ENCODE data around the gene TCEANC2. TPM values are rescaled to one million over a fixed set of nuclear protein-coding genes. Genes with fewer than 3 reads are reported as not detected.

Gene TCEANC2
- total RNA-seq, 4 donors from 2014 or later: 3.0 to 9.0 (median 5.5) TPM

DNA sequence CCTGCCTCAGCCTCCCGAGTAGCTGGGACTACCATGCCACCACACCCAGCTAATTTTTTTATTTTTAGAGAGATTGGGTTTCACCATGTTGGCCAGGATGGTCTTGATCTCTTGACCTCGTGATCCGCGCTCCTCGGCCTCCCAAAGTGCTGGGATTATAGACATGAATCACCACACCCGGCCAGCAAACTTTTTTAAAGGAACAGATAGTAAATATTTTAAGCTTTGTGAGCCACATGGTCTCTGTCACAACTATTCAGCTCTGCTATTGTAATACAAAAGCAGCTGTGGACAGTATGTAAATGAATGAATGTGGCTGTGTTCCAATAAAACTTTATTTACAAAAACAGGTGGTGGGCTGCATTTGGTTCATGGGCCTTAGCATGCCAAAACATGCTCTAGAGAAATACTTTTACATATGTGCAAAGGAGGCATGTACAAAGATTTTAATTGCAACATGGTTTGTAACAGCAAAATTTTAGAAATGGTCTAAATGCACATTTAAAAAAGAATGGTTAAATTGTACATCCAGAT, 52.4 kb downstream of the TCEANC2 start:
- Histone ChIP-seq H3K36me3 (peaks cover 0 to 16% (median 0%) of the 10 kb centered on the region in 3 donors), H3K4me3 (no peak overlapping the region), H3K4me1 (no peaks in the 10 kb centered on the region), H3K27ac (no peak overlapping the region), H3K9me3 (no peaks in the 10 kb centered on the region), H3K27me3 (no peaks in the 10 kb centered on the region)
- TF ChIP-seq EP300 (IDR thresholded peaks at IDR 0.05) (no peak), POLR2A (IDR thresholded peaks at IDR 0.05) (no peak)
- TF ChIP-seq, protein P1, sequence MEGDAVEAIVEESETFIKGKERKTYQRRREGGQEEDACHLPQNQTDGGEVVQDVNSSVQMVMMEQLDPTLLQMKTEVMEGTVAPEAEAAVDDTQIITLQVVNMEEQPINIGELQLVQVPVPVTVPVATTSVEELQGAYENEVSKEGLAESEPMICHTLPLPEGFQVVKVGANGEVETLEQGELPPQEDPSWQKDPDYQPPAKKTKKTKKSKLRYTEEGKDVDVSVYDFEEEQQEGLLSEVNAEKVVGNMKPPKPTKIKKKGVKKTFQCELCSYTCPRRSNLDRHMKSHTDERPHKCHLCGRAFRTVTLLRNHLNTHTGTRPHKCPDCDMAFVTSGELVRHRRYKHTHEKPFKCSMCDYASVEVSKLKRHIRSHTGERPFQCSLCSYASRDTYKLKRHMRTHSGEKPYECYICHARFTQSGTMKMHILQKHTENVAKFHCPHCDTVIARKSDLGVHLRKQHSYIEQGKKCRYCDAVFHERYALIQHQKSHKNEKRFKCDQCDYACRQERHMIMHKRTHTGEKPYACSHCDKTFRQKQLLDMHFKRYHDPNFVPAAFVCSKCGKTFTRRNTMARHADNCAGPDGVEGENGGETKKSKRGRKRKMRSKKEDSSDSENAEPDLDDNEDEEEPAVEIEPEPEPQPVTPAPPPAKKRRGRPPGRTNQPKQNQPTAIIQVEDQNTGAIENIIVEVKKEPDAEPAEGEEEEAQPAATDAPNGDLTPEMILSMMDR (IDR thresholded peaks at IDR 0.05): no peak
- DNase-seq (ENCODE audit: low spot score in 2 of 2): no peak
- 72 to 74% methylated on average over 6 of the region's 6 CpGs for whole genome bisulfite sequencing, 2 donors

DNA sequence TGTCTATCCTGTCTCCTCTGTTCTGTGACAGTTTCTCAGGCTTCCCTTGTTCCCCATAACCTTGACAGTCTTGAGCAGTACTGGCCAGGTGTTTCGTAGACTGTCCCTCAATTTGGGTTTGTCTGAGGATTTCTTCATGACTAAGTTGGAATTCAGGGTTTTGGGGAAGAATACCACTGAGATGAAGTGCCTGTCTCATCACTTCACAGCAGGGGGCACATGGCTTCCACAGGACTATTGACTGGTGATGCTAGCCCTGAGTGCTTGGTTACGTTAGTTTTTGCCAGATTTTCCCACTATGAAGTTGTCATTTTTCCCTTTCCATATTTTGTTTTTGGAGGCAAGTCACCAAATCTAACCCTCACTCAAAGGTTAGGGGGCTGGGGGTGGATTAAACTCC, 53.7 kb downstream of the TCEANC2 start:
- Histone ChIP-seq H3K4me1 (no peaks in the 10 kb centered on the region), H3K27ac (no peak overlapping the region)
- DNase-seq (ENCODE audit: low spot score in 2 of 2): no peak

DNA sequence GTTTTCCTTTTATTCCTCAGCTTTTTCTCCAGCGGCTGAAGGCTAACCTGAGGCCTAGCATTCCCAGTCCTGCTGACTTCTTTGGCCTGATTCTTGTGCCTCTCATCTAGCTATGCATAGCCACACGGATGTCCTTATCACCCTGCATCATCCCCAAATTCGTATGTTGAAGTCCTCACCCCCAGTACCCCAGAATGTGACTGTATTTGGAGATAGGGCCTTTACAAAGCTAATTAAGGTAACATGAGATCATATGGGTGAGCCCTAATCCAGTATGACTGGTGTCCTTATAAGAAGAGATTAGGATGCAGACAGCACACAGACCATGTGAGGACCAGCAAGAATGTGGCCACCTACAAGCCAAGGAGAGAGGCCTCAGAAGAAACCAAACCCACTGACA, 54.7 kb downstream of the TCEANC2 start:
- Histone ChIP-seq H3K4me1 (no peaks in the 10 kb centered on the region), H3K36me3 (no peaks in the 10 kb centered on the region), H3K27me3 (no peaks in the 10 kb centered on the region), H3K9me3 (no peaks in the 10 kb centered on the region), H3K27ac (no peak overlapping the region), H3K4me3 (no peak overlapping the region)
- no peak for DNase-seq (ENCODE audit: low spot score in 2 of 2)
- 81 to 87% methylated on average over 3 of the region's 3 CpGs for WGBS, 2 donors
- TF ChIP-seq EP300 (IDR thresholded peaks at IDR 0.05) (no peak), POLR2A (IDR thresholded peaks at IDR 0.05) (no peak)
- TF ChIP-seq, protein P1 (IDR thresholded peaks at IDR 0.05): no peak

More for the DNA sequence above, 53.7 kb downstream of the TCEANC2 start:
- TF ChIP-seq, protein P1 (IDR thresholded peaks at IDR 0.05): peak in 2 of 5 experiments; percentile 12
- no peak for TF ChIP-seq EP300 (IDR thresholded peaks at IDR 0.05)
- TF ChIP-seq POLR2A (IDR thresholded peaks at IDR 0.05): no peak
- Histone ChIP-seq H3K27me3 (no peaks in the 10 kb centered on the region), H3K36me3 (peaks cover 0 to 8% (median 0%) of the 10 kb centered on the region in 3 donors), H3K9me3 (no peaks in the 10 kb centered on the region), H3K4me3 (no peak overlapping the region)
- 56% methylated on average over 2 of the region's 2 CpGs for WGBS, 2 donors

DNA sequence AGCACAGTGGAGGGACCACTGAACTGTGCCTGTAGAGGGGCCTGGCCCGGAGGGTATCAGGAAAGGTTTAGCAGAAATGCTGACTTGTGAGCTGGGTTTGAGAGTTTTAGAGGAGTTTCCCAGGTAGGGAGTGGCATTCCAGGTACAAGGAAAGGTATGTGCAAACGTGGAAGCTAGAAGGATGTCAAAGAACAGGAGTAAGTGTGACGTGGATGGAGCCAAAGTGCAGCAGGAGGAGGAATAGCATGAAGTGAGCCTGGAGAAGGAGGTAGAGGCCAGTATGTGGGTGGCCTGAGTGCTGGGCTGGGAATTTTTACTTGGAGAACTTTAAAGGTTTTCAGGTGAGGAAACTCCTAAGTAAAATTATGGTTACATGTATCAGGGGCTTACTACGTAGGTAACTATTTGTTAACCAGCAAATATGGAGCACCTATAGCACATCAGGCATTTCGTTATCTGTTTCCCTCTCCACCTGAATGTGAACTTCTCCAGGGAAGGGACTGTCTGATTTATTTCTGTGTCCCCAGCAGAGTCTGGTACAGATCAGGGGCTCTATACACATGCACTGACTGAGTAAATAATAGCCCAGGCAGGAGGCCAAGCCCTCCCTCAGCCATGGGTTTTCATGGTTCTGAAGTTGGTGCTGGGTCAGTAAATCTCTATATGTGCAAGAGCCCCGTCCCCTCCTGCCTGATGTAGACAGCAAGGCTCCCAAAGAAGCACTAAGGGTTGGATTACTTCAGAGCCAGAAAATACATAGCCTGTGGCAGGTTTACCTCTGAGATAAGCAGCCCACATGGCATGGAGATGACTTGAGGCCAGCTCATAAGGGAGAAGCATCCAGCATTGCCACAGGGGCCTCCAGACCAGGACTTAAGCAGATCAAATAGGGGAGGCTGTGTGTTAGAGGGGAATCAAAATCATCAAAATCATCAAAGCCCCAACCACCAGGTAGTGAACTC, 56.0 kb downstream of the TCEANC2 start:
- Histone ChIP-seq H3K4me1 (no peaks in the 10 kb centered on the region), H3K4me3 (no peak overlapping the region), H3K27me3 (no peaks in the 10 kb centered on the region), H3K36me3 (no peaks in the 10 kb centered on the region), H3K9me3 (no peaks in the 10 kb centered on the region), H3K27ac (no peak overlapping the region)
- no peak for DNase-seq (ENCODE audit: low spot score in 2 of 2)
- TF ChIP-seq EP300 (IDR thresholded peaks at IDR 0.05): no peak
- TF ChIP-seq POLR2A (IDR thresholded peaks at IDR 0.05): no peak
- TF ChIP-seq, protein P1 (IDR thresholded peaks at IDR 0.05): no peak
- 86 to 88% methylated on average over 6 of the region's 6 CpGs for WGBS, 2 donors

DNA sequence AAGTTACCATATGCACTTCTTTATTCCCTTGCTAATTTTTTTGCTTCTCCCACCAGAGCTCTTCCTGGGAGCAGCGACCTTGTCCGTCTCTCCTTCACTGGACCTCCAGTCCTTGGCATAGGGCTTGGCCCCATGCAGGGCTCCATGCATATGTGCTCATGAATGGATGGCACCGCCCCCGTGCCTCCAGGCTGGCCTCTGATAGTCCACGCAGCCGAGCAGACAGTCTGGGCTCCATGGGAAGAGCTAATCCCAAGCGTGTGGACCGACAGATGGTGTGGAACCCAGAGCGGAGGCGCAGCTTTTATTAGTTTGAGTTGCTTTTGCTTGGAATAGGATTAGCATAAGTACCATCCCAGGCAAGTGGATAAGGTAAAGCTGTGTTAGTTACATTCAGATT, 57.6 kb downstream of the TCEANC2 start:
- H3K4me1 ChIP-seq: no peaks in the 10 kb centered on the region
- H3K27ac ChIP-seq: no peak overlapping the region
- no peak for TF ChIP-seq EP300 (IDR thresholded peaks at IDR 0.05)
- no peak for TF ChIP-seq POLR2A (IDR thresholded peaks at IDR 0.05)
- TF ChIP-seq, protein P1 (IDR thresholded peaks at IDR 0.05): no peak
- no peaks in the 10 kb centered on the region for H3K36me3 ChIP-seq
- no peaks in the 10 kb centered on the region for H3K27me3 ChIP-seq
- no peak overlapping the region for H3K4me3 ChIP-seq
- 80 to 91% methylated on average over 10 of the region's 10 CpGs for WGBS, 2 donors
- no peaks in the 10 kb centered on the region for H3K9me3 ChIP-seq
- no peak for DNase-seq (ENCODE audit: low spot score in 2 of 2)
